Astrocyte (in vitro differentiated cells and primary cell): ENCODE measurements around the gene NOC2L. TPM values are rescaled to one million over a fixed set of nuclear protein-coding genes. Genes with fewer than 3 reads are reported as not detected.
A peak's percentile ranks its signal among the peaks of the same experiment; 100 is the strongest.

ENCODE experiments used
- DNase-seq: peaks from one replicate; pipeline ENCODE4 v3.0.0-alpha.2; 2010; ENCODE audit warnings: low read depth
- FAIRE-seq: peaks from 2 replicates; lab custom pipeline; 2011; peaks lifted over from hg19 to GRCh38; lab: Jason Lieb, UNC
- H2AFZ ChIP-seq: 2 replicates; pipeline ENCODE4 v1.6.0; 2012; ENCODE audit warnings: low read depth, low read length, inconsistent platforms
- H3K27ac ChIP-seq: 2 replicates; pipeline ENCODE4 v1.5.1; 2011; ENCODE audit warnings: low read depth, low read length, inconsistent platforms
- H3K27me3 ChIP-seq: 2 replicates; pipeline ENCODE4 v1.6.0; 2011; ENCODE audit warnings: low read length, inconsistent platforms; ENCODE audit not compliant: insufficient read depth
- H3K36me3 ChIP-seq: 2 replicates; pipeline ENCODE4 v1.5.1; 2011; ENCODE audit warnings: low read length, inconsistent platforms; ENCODE audit not compliant: insufficient read depth
- H3K4me1 ChIP-seq: 2 replicates; pipeline ENCODE4 v1.5.1; 2011; ENCODE audit warnings: low read length, inconsistent platforms; ENCODE audit not compliant: insufficient read depth
- H3K4me2 ChIP-seq: 2 replicates; pipeline ENCODE4 v1.6.0; 2012; ENCODE audit warnings: low read length, inconsistent platforms
- H3K4me3 ChIP-seq: 2 replicates; pipeline ENCODE4 v1.5.1; 2011; ENCODE audit warnings: low read depth, mild to moderate bottlenecking, low read length, inconsistent platforms; ENCODE audit not compliant: insufficient read depth
- H3K79me2 ChIP-seq: 2 replicates; pipeline ENCODE4 v1.6.0; 2012; ENCODE audit warnings: mild to moderate bottlenecking, low read length, inconsistent platforms; ENCODE audit not compliant: insufficient read depth
- H3K9ac ChIP-seq: 2 replicates; pipeline ENCODE4 v1.6.0; 2012; ENCODE audit warnings: mild to moderate bottlenecking, low read length, inconsistent platforms
- H3K9me3 ChIP-seq: 2 replicates; pipeline ENCODE4 v1.5.1; 2012; ENCODE audit warnings: low read depth, mild to moderate bottlenecking, low read length, inconsistent platforms; ENCODE audit not compliant: insufficient read depth
- H4K20me1 ChIP-seq: 2 replicates; pipeline ENCODE4 v1.6.0; 2012; ENCODE audit warnings: low read length, inconsistent platforms; ENCODE audit not compliant: insufficient read depth
- H3K27ac Mint-ChIP-seq: one replicate; pipeline ENCODE4 v1.8.0; 2021; ENCODE audit warnings: mild to moderate bottlenecking, mixed read lengths; ENCODE audit not compliant: unreplicated experiment
- H3K27me3 Mint-ChIP-seq: one replicate; pipeline ENCODE4 v1.8.0; 2021; ENCODE audit warnings: low read depth, mixed read lengths; ENCODE audit not compliant: unreplicated experiment
- H3K36me3 Mint-ChIP-seq: one replicate; pipeline ENCODE4 v1.8.0; 2021; ENCODE audit warnings: low read depth, mixed read lengths; ENCODE audit not compliant: unreplicated experiment
- H3K4me1 Mint-ChIP-seq: one replicate; pipeline ENCODE4 v1.8.0; 2021; ENCODE audit warnings: low read depth, mixed read lengths; ENCODE audit not compliant: unreplicated experiment
- H3K4me3 Mint-ChIP-seq: one replicate; pipeline ENCODE4 v1.8.0; 2021; ENCODE audit warnings: mild to moderate bottlenecking, moderate library complexity, mixed read lengths; ENCODE audit not compliant: unreplicated experiment
- H3K9me3 Mint-ChIP-seq: one replicate; pipeline ENCODE4 v1.8.0; 2021; ENCODE audit warnings: mild to moderate bottlenecking, mixed read lengths; ENCODE audit not compliant: unreplicated experiment
- CTCF ChIP-seq: IDR thresholded peaks from 2 replicates; pipeline ENCODE4 v1.5.1; 2011; ENCODE audit warnings: low read depth, mild to moderate bottlenecking, inconsistent platforms, low read length, moderate library complexity; ENCODE audit not compliant: insufficient read depth
- EZH2 ChIP-seq: IDR thresholded peaks from 2 replicates; pipeline ENCODE4 v1.6.1; 2012; ENCODE audit warnings: mild to moderate bottlenecking, low read length, inconsistent platforms; ENCODE audit not compliant: insufficient read depth
- total RNA-seq: library from RNA; stranded (reverse); gene quantifications from 2 replicates; pipeline ENCODE4 v1.2.1, GENCODE V29; 2021

Gene NOC2L
- total RNA-seq, 1 donor from 2014 or later: 91.4 TPM

- H3K9me3 Mint-ChIP-seq: no peaks in the 10 kb centered on the region
- peak; percentile 54 for TF ChIP-seq EZH2
- no peak for TF ChIP-seq CTCF
- peak overlapping the region; percentile 52 for H2AFZ ChIP-seq
- H3K27me3 ChIP-seq: peaks cover 15% of the 10 kb centered on the region
- peak overlapping the region; percentile 85 for H3K4me2 ChIP-seq
- no peak overlapping the region for H3K27ac Mint-ChIP-seq
- H3K27me3 Mint-ChIP-seq: peaks cover 57% of the 10 kb centered on the region
- peaks cover 2% of the 10 kb centered on the region for H3K36me3 Mint-ChIP-seq
- H3K4me1 Mint-ChIP-seq: peaks cover 4% of the 10 kb centered on the region
- H3K36me3 ChIP-seq: no peaks in the 10 kb centered on the region
- H4K20me1 ChIP-seq: peaks cover 37% of the 10 kb centered on the region
- no peaks in the 10 kb centered on the region for H3K9me3 ChIP-seq
- H3K79me2 ChIP-seq: no peaks in the 10 kb centered on the region
- peak overlapping the region; percentile 14 for H3K9ac ChIP-seq
- no peak overlapping the region for H3K27ac ChIP-seq
- H3K4me3 Mint-ChIP-seq: peak overlapping the region; percentile 57
- FAIRE-seq: no peak
- DNase-seq: peak; percentile 44
- H3K4me3 ChIP-seq: peak overlapping the region; percentile 51
- H3K4me1 ChIP-seq: peaks cover 23% of the 10 kb centered on the region
Observed at GRCh38 chr1:924656-925560, 34.1 kb downstream of the NOC2L start.

GRCh38 chr1:923991-924655 is 34.9 kb downstream of the NOC2L start:
- Histone ChIP-seq H3K4me2 (peak overlapping the region; percentile 85), H3K27ac (no peak overlapping the region), H4K20me1 (peaks cover 30% of the 10 kb centered on the region), H3K9me3 (no peaks in the 10 kb centered on the region), H2AFZ (peak overlapping the region; percentile 52), H3K4me3 (peak overlapping the region; percentile 51), H3K36me3 (no peaks in the 10 kb centered on the region), H3K9ac (no peak overlapping the region), H3K27me3 (peaks cover 18% of the 10 kb centered on the region), H3K79me2 (no peaks in the 10 kb centered on the region), H3K4me1 (peaks cover 23% of the 10 kb centered on the region)
- Mint-ChIP-seq H3K4me1 (peaks cover 4% of the 10 kb centered on the region), H3K4me3 (no peak overlapping the region), H3K27ac (no peak overlapping the region), H3K27me3 (peaks cover 55% of the 10 kb centered on the region), H3K9me3 (no peaks in the 10 kb centered on the region), H3K36me3 (peaks cover 2% of the 10 kb centered on the region)
- TF ChIP-seq EZH2 (no peak), CTCF (no peak)
- no peak for FAIRE-seq
- DNase-seq: no peak
